Trophoblast cell (in vitro differentiated cells and primary cell): ENCODE data around the gene RASAL2.
"Not testable (repeated sequence)": the region's sequence is repeated elsewhere in the genome, so short reads cannot be mapped to it uniquely, and the experiment has no call there.

ENCODE experiments used
- DNase-seq, 2 donors: peaks; one replicate each; pipeline ENCODE4 v3.0.0-alpha.2; 2016
- H2AFZ ChIP-seq: 2 replicates; pipeline ENCODE4 v1.6.1; 2013; ENCODE audit warnings: low read length, moderate library complexity, mild to moderate bottlenecking; ENCODE audit not compliant: insufficient read depth, poor library complexity
- H2AK5ac ChIP-seq: 2 replicates; pipeline ENCODE4 v1.6.1; 2013; ENCODE audit warnings: mild to moderate bottlenecking, low read length
- H2BK120ac ChIP-seq: 2 replicates; pipeline ENCODE4 v1.6.1; 2013; ENCODE audit warnings: low read length, mild to moderate bottlenecking, moderate library complexity; ENCODE audit not compliant: insufficient read depth, poor library complexity
- H2BK12ac ChIP-seq: 2 replicates; pipeline ENCODE4 v1.6.1; 2013; ENCODE audit warnings: mild to moderate bottlenecking, low read length, moderate library complexity
- H2BK5ac ChIP-seq: 2 replicates; pipeline ENCODE4 v1.6.1; 2013; ENCODE audit warnings: low read length, low read depth, moderate library complexity, mild to moderate bottlenecking; ENCODE audit not compliant: poor library complexity
- H3K14ac ChIP-seq: 2 replicates; pipeline ENCODE4 v1.6.1; 2013; ENCODE audit warnings: mild to moderate bottlenecking, low read length
- H3K18ac ChIP-seq: 2 replicates; pipeline ENCODE4 v1.6.1; 2013; ENCODE audit warnings: mild to moderate bottlenecking, low read length
- H3K23ac ChIP-seq: 2 replicates; pipeline ENCODE4 v1.6.1; 2013; ENCODE audit warnings: low read length
- H3K27ac ChIP-seq: 2 replicates; pipeline ENCODE4 v1.5.1; 2013; ENCODE audit warnings: low read depth, mild to moderate bottlenecking, inconsistent platforms, low read length, moderate library complexity
- H3K27me3 ChIP-seq: 2 replicates; pipeline ENCODE4 v1.6.1; 2013; ENCODE audit warnings: inconsistent platforms, mild to moderate bottlenecking, low read length, moderate library complexity; ENCODE audit not compliant: insufficient read depth
- H3K36me3 ChIP-seq, 2 experiments: 1 replicate in 1 of 2; 2 replicates in 1 of 2; pipeline ENCODE4 v1.6.1; 2013; ENCODE audit warnings: low read length in 2 of 2, mild to moderate bottlenecking in 2 of 2, moderate library complexity in 1 of 2; ENCODE audit not compliant: insufficient read depth in 2 of 2, control insufficient read depth in 1 of 2
- H3K4ac ChIP-seq: 2 replicates; pipeline ENCODE4 v1.6.1; 2013; ENCODE audit warnings: low read depth, mild to moderate bottlenecking, low read length, moderate library complexity
- H3K4me1 ChIP-seq, 2 experiments: 1 replicate in 1 of 2; 2 replicates in 1 of 2; pipeline ENCODE4 v1.6.1; 2013; ENCODE audit warnings: low read length in 2 of 2, mild to moderate bottlenecking in 2 of 2, moderate library complexity in 1 of 2; ENCODE audit not compliant: insufficient read depth in 2 of 2, control insufficient read depth in 1 of 2
- H3K4me2 ChIP-seq: 2 replicates; pipeline ENCODE4 v1.6.1; 2013; ENCODE audit warnings: inconsistent platforms, mild to moderate bottlenecking, low read length, moderate library complexity
- H3K4me3 ChIP-seq: 2 replicates; pipeline ENCODE4 v1.5.1; 2013; ENCODE audit warnings: mild to moderate bottlenecking, low read depth, low read length, inconsistent platforms
- H3K79me1 ChIP-seq: one replicate; pipeline ENCODE4 v1.6.1; 2013; ENCODE audit warnings: low read length
- H3K79me2 ChIP-seq: 2 replicates; pipeline ENCODE4 v1.6.1; 2013; ENCODE audit warnings: low read length, mild to moderate bottlenecking; ENCODE audit not compliant: control insufficient read depth, insufficient read depth, poor library complexity
- H3K9ac ChIP-seq: 2 replicates; pipeline ENCODE4 v1.6.1; 2013; ENCODE audit warnings: mild to moderate bottlenecking, low read length
- H3K9me3 ChIP-seq: 2 replicates; pipeline ENCODE4 v1.6.1; 2013; ENCODE audit warnings: low read depth, mild to moderate bottlenecking, control low read depth, inconsistent platforms, low read length; ENCODE audit not compliant: insufficient read depth
- H4K12ac ChIP-seq: 2 replicates; pipeline ENCODE4 v1.6.1; 2013; ENCODE audit warnings: low read depth, mild to moderate bottlenecking, low read length, moderate library complexity
- H4K8ac ChIP-seq: 2 replicates; pipeline ENCODE4 v1.6.1; 2013; ENCODE audit warnings: low read depth, mild to moderate bottlenecking, low read length, moderate library complexity
- H4K91ac ChIP-seq: one replicate; pipeline ENCODE4 v1.6.1; 2013; ENCODE audit warnings: low read depth, mild to moderate bottlenecking, low read length, moderate library complexity
- WGBS: extraction: QIAGEN DNeasy Blood & Tissue Kit; methylation state at CpG from one replicate; pipeline ENCODE4 v1.1.7; 2013; ENCODE audit warnings: missing lambda C conversion rate; ENCODE audit not compliant: insufficient read length, insufficient coverage; ENCODE audit errors: extremely low coverage; 5-methylcytosine and 5-hydroxymethylcytosine counted together

RASAL2 gene

GRCh38 chr1:178345238-178345637, 251.3 kb downstream of the RASAL2 start:
- H4K12ac ChIP-seq: no peak overlapping the region
- H3K18ac ChIP-seq: no peak overlapping the region
- no peaks in the 10 kb centered on the region for H3K9me3 ChIP-seq
- H3K27ac ChIP-seq: no peak overlapping the region
- no peak overlapping the region for H2BK5ac ChIP-seq
- H3K14ac ChIP-seq: no peak overlapping the region
- peaks cover 0 to 3% of the 10 kb centered on the region in 2 experiments for H3K4me1 ChIP-seq
- no peaks in the 10 kb centered on the region for H3K27me3 ChIP-seq
- H4K8ac ChIP-seq: no peak overlapping the region
- H3K23ac ChIP-seq: no peak overlapping the region
- no peak overlapping the region for H4K91ac ChIP-seq
- no peak overlapping the region for H3K4ac ChIP-seq
- H3K4me2 ChIP-seq: no peak overlapping the region
- H3K79me2 ChIP-seq: no peaks in the 10 kb centered on the region
- no peaks in the 10 kb centered on the region for H3K79me1 ChIP-seq
- H2AFZ ChIP-seq: no peak overlapping the region
- H2BK12ac ChIP-seq: no peak overlapping the region
- no peak overlapping the region for H3K4me3 ChIP-seq
- H2AK5ac ChIP-seq: no peak overlapping the region
- no peaks in the 10 kb centered on the region for H3K36me3 ChIP-seq
- no CpG with 5 or more reads among the region's 4 CpGs for WGBS
- H3K9ac ChIP-seq: no peak overlapping the region
- peak; percentile 16 to 93 for DNase-seq
- H2BK120ac ChIP-seq: no peak overlapping the region

- WGBS: no CpG with 5 or more reads among the region's 1 CpG
- Histone ChIP-seq H3K79me1 (no peaks in the 10 kb centered on the region), H3K23ac (no peak overlapping the region), H3K36me3 (no peaks in the 10 kb centered on the region), H3K79me2 (no peaks in the 10 kb centered on the region), H3K18ac (peak overlapping the region; percentile 71), H3K4me2 (no peak overlapping the region), H3K4me3 (no peak overlapping the region), H3K4me1 (peaks cover 0 to 3% of the 10 kb centered on the region in 2 experiments), H2BK5ac (no peak overlapping the region), H2AFZ (no peak overlapping the region), H3K14ac (no peak overlapping the region), H3K9me3 (no peaks in the 10 kb centered on the region), H4K91ac (peak overlapping the region; percentile 47), H2AK5ac (no peak overlapping the region), H2BK120ac (no peak overlapping the region), H4K12ac (peak overlapping the region; percentile 30), H4K8ac (no peak overlapping the region), H3K4ac (peak overlapping the region; percentile 62), H2BK12ac (peak overlapping the region; percentile 40), H3K9ac (no peak overlapping the region), H3K27ac (no peak overlapping the region), H3K27me3 (no peaks in the 10 kb centered on the region)
- DNase-seq: no peak
Measured at GRCh38 chr1:178345807-178346206, 251.9 kb downstream of the RASAL2 start.

GRCh38 chr1:178349801-178350200, 255.9 kb downstream of the RASAL2 start:
- Histone ChIP-seq H3K4me2 (no peak overlapping the region), H3K27me3 (no peaks in the 10 kb centered on the region), H2AK5ac (no peak overlapping the region), H3K79me1 (no peaks in the 10 kb centered on the region), H3K18ac (no peak overlapping the region), H3K9me3 (no peaks in the 10 kb centered on the region), H2BK12ac (no peak overlapping the region), H3K4ac (no peak overlapping the region), H2AFZ (no peak overlapping the region), H3K79me2 (no peaks in the 10 kb centered on the region), H3K14ac (no peak overlapping the region), H2BK120ac (no peak overlapping the region), H3K36me3 (peaks cover 0 to 4% of the 10 kb centered on the region in 2 experiments), H3K4me1 (no peaks in the 10 kb centered on the region), H3K27ac (no peak overlapping the region), H3K23ac (no peak overlapping the region), H2BK5ac (no peak overlapping the region), H3K9ac (no peak overlapping the region), H4K12ac (no peak overlapping the region), H4K8ac (no peak overlapping the region), H3K4me3 (no peak overlapping the region), H4K91ac (no peak overlapping the region)
- DNase-seq: no peak
- WGBS: no CpG with 5 or more reads among the region's 3 CpGs

- H2BK12ac ChIP-seq, H3K4me3 ChIP-seq, H3K14ac ChIP-seq, H3K4me1 ChIP-seq, H2AFZ ChIP-seq, H4K8ac ChIP-seq, H3K9ac ChIP-seq, H3K23ac ChIP-seq, H3K79me2 ChIP-seq, H3K9me3 ChIP-seq, H3K36me3 ChIP-seq, H2BK120ac ChIP-seq, H2BK5ac ChIP-seq, H3K79me1 ChIP-seq, H4K12ac ChIP-seq, H3K4ac ChIP-seq, H3K27ac ChIP-seq, H3K4me2 ChIP-seq, H3K27me3 ChIP-seq, DNase-seq, H2AK5ac ChIP-seq, H3K18ac ChIP-seq, H4K91ac ChIP-seq: not testable (repeated sequence)
- WGBS: no CpG with 5 or more reads among the region's 1 CpG
Measured at GRCh38 chr1:178351911-178352310, 258.0 kb downstream of the RASAL2 start.
